Measurements from ENCODE around the gene HOXC10. TPM values are rescaled to one million over a fixed set of nuclear protein-coding genes. Genes with fewer than 3 reads are reported as not detected.

HOXC10 gene
- total RNA-seq = 6.2 and 10.7 TPM in 2 replicates

DNA sequence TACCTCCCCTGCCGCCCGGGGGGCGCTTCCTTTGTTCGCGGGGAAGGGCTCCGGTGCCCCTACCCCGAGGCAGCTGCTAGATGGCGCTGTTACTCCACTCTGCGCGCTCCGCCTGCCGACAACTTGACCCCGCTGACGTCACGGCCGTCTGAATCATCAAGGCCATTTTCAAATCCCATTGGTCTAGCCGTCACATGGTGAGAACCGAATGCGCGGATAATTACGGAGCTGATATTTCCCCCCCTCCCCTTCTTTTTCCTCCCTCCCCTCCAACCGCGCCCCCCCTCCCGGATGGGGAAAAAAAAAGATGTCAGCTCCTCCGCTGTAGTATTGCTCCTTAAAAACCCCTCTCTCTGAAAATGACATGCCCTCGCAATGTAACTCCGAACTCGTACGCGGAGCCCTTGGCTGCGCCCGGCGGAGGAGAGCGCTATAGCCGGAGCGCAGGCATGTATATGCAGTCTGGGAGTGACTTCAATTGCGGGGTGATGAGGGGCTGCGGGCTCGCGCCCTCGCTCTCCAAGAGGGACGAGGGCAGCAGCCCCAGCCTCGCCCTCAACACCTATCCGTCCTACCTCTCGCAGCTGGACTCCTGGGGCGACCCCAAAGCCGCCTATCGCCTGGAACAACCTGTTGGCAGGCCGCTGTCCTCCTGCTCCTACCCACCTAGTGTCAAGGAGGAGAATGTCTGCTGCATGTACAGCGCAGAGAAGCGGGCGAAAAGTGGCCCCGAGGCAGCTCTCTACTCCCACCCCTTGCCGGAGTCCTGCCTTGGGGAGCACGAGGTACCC is at the start of gene HOXC10:
HOXC10 (plus strand) TSS at position 246 of the 791 bp plus-strand sequence; CDS start at position 360, 114 bp downstream.

DNA sequence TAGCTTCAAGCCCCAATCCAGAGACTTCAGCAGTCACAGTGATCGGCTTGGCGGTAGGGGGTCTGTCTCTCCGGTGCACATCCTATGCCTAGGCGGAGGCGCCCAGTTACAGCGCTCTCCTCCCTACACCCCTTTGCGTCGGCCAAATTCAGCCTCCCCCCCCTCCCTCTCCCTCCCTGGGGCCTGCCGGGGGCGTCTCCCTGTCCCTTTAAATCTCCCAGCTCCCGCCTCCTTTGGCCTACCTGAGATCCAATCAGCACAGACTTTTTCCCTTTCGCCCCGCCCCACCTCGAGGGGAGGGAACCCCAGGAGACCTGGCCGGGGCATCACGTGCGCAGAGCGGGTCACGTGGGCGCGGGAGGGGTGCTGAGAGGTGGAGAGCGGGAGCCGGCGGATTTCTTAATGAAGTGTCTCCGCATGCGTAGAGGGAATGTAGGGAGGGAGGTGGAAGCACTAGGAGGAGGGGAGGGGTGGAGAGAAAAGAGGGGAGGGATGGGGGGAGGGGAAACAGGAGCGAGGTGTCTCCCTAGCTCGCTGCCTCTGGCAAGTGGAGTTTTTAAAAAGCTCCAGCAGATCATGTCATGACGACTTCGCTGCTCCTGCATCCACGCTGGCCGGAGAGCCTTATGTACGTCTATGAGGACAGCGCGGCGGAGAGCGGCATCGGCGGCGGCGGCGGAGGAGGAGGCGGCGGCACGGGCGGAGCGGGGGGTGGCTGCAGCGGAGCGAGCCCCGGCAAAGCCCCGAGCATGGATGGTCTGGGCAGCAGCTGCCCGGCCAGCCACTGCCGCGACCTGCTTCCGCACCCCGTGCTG is 46.4 kb upstream of the HOXC10 start, which contains the start of gene HOXC13:
HOXC13 (plus strand) TSS at position 506 of the 815 bp plus-strand sequence; CDS start at position 582, 76 bp downstream.

DNA sequence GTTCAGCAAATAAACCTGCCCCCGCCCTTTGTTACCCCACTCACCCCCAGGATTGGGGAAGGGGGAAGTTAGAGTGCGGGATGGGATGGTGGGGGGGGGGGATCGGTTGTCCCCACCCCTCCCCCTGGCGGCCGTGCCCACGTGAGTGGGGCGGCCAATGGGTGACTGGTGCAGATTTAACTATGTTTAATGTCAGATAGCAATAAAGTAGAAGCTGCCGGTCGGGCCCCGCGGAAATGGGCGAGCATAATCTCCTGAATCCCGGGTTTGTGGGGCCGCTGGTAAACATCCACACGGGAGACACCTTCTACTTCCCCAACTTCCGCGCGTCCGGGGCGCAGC is 30.3 kb upstream of the HOXC10 start, which contains the start of gene HOXC12:
HOXC12 (plus strand) TSS at position 210 of the 342 bp plus-strand sequence; CDS start at position 237, 27 bp downstream.

DNA sequence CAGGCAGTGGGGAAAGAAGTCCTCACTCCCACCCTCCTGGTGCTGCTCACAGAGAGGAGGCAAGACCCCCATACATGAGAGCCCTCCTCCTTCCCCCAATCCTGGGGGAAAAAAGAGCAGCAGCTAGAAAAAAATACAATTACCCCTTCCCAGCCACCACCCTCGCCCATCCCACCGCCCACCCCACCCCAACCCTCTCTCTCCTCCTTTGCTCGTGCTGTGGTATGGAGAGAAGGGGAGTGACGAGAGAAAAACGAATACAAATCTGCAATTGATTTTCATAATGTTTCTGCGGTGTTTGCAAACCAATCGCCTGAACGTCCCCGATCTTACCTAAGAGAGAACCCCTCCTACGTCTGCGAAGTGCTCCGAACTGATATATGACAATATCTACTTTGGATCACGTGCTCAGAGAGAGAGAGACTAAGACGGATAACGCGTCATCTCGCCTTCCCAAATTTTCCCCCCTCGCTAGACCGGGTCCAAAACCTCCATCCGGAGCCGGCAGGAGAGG is 12.2 kb upstream of the HOXC10 start, which contains the start of gene HOXC11:
HOXC11 (plus strand) TSS at position 405 of the 514 bp plus-strand sequence. CDS start 116 bp downstream, outside the sequence.

DNA sequence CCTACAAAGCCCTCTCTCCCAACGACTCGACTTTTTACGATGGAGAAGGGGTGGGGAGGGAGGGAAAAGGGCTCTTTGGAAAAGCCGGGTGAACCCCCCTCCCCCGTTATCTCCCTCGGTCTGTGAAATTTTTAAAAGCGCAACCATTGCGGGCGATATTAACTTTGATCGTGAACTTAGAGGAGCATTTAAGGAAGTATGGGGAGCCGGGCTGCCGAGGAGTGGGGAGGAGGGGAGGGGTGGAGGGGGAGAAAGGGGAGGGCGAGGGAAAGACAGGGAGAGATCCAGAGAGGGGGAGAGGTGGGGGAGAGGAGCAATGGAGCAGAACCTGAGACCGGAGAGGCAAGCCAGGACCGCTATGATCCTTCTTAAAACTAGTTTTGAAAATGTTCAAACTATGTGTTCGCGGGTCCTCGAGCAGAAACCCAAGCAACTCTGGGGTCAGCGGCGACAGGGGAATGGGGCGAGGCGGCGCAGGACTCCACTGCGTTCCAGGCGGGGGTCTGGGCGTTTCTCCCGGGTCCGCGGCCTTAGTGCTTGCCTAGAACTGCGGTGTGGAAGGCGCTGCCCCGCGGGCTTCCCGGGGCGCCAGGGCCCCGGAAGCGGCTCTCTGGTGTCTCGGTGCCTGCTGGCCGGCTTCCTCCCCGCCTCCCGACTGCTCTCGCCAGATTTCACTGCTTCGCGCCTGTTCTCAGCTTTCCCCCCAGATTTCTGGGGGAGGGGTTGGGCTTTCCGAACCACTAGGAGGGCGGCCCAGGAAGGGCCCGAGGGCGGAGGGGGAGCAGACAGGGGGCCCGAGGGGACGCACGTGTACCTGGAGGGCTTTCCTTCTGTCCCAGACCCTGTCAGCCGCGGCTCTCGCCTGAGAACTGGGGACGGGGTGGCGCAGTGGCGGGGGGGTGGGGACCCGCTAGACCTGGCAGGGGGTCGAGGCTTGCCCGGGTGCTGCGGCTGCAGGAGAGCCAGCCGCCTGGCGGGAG is 10.6 kb upstream of the HOXC10 start, which contains the start of gene HOTAIR:
HOTAIR (minus strand) TSS at position 871 of the 980 bp plus-strand sequence.

DNA sequence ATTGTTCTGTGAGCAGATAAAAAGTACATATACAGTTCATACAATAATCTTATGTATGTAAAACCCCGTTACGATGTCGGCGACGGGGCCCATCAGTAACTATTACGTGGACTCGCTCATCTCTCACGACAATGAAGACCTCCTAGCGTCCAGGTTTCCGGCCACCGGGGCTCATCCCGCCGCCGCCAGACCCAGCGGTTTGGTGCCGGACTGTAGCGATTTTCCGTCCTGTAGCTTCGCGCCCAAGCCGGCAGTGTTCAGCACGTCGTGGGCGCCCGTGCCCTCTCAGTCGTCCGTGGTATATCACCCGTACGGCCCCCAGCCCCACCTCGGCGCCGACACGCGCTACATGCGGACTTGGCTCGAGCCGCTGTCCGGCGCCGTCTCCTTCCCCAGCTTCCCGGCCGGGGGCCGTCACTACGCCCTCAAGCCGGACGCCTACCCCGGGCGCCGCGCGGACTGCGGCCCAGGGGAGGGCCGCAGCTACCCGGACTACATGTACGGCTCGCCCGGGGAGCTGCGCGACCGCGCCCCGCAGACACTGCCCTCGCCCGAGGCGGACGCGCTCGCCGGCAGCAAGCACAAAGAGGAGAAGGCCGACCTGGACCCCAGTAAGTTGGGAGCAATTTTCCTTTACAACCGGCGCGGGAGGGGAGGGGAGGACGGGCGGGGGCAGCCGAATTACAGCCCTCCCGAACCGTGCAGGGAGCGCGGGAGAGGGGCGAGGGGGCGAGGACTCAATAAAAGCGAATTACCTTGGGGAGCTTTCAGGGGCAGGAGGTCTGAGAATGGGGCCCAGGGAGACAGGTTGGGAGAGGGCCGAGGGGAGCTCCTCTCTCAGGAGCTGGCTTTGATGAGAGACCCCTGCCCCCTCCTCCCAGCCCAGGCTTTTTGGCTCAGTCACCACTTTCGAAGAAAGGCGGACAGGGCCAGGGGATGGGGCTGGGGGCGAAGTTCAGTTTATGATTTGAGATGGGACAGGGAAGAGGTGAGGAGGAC is 15.5 kb downstream of the HOXC10 start, which contains the start of gene HOXC9:
HOXC9 (plus strand) TSS at position 46 of the 999 bp plus-strand sequence; CDS start at position 74, 28 bp downstream.

DNA sequence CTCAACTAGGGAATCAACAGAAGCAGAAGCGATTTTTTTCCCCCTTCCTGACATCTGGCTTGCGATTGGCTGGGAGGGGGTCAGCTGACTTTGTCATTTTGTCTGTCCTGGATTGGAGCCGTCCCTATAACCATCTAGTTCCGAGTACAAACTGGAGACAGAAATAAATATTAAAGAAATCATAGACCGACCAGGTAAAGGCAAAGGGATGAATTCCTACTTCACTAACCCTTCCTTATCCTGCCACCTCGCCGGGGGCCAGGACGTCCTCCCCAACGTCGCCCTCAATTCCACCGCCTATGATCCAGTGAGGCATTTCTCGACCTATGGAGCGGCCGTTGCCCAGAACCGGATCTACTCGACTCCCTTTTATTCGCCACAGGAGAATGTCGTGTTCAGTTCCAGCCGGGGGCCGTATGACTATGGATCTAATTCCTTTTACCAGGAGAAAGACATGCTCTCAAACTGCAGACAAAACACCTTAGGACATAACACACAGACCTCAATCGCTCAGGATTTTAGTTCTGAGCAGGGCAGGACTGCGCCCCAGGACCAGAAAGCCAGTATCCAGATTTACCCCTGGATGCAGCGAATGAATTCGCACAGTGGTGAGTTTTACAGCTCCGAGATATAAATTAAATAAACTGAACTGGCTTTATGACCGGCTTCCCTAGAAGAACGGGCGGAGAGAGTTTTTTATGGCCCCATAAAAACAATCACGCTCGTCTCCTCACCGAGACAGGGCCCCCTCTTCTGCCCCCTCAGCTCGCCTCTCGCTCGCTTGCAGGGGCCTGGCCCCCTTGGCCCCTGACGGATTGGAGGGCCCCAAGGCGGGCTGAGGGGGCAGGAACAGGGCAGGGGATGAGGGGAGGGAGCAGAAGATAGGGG is 43.6 kb downstream of the HOXC10 start, which contains the start of gene HOXC6:
HOXC6 (plus strand) TSS at position 127 of the 888 bp plus-strand sequence; CDS start at position 209, 82 bp downstream.

DNA sequence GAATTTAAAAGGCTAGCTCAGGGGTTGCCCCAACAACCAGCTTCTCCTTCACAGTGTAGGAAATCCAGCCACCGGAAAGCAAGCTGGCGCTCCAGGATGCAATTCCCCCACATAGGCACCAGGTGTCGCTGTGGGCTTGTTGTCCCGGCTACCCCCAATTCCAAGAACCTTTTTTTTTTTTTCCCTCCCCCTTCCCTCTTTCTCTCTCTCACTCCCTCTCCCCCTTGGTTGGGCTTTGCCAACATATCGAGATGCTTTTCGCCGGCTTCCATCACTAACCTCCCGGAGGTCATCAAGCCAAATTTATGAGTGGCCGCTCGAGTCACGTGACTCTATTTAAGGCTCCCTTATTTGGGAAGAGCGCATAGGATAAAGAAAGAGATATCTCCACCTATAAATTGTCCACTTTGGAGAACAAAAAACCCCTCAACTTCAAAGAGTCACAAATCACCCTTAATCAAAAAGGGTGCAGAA is 47.7 kb downstream of the HOXC10 start, which contains the start of gene HOXC5:
HOXC5 (plus strand) TSS at position 424 of the 474 bp plus-strand sequence. CDS start 73 bp downstream, outside the sequence.

Other genes with a start within 250 kb of the HOXC10 start
- gene CISTR, start 233.2 kb upstream of the HOXC10 start, total RNA-seq = not detected in 2 replicates
- gene HOXC13, start 46.3 kb upstream of the HOXC10 start, total RNA-seq = not detected in 2 replicates
- gene HOXC12, start 30.2 kb upstream of the HOXC10 start, total RNA-seq = not detected in 2 replicates
- gene HOXC11, start 12.0 kb upstream of the HOXC10 start, total RNA-seq = 1.8 and 2.6 TPM in 2 replicates
- gene HOTAIR, start 10.2 kb upstream of the HOXC10 start, total RNA-seq = 5.7 and 6.2 TPM in 2 replicates
- gene HOXC9, start 15.0 kb downstream of the HOXC10 start, total RNA-seq = 4.3 and 4.5 TPM in 2 replicates
- gene HOXC8, start 23.8 kb downstream of the HOXC10 start, total RNA-seq = 4.4 and 4.5 TPM in 2 replicates
- gene HOXC6, start 43.3 kb downstream of the HOXC10 start, total RNA-seq = 4.2 and 4.7 TPM in 2 replicates
- gene HOXC5, start 47.9 kb downstream of the HOXC10 start, total RNA-seq = 0.59 and 0.65 TPM in 2 replicates
- gene HOXC4, start 68.7 kb downstream of the HOXC10 start, total RNA-seq = 1.1 and 1.5 TPM in 2 replicates
- 21.7 and 31.8 TPM in 2 replicates for gene SMUG1, start 203.8 kb downstream of the HOXC10 start, total RNA-seq